IMR-90 (cell line): ENCODE measurements around the gene SNX21. TPM values are rescaled to one million over a fixed set of nuclear protein-coding genes. Genes with fewer than 3 reads are reported as not detected.
"Not testable (repeated sequence)": the region's sequence is repeated elsewhere in the genome, so short reads cannot be mapped to it uniquely, and the experiment has no call there.

Source experiments
- ATAC-seq: fragments of 200-7000 bp; cut with Tn5 transposase; 2 replicates; pipeline ENCODE4 v1.9.1; 2020; ENCODE audit warnings: low read depth, mild to moderate bottlenecking, moderate library complexity
- BruUV-seq: library from RNA; stranded (reverse); fragments of 400-500 nt; replicated peaks from 2 replicates; lab custom pipeline; 2021; lab: Mats Ljungman, UMichigan
- CTCF ChIA-PET: fragments of 300-600 bp; formaldehyde crosslinking; extraction: SDS; loops from one replicate; lab custom pipeline; 2021; ENCODE audit warnings: antibody characterized with exemption; lab: Yijun Ruan, JAX
- POLR2A ChIA-PET: fragments of 300-600 bp; sonication (Branson Sonifier 250); formaldehyde crosslinking; loops from one replicate; lab custom pipeline; 2022; ENCODE audit warnings: antibody characterized with exemption; ENCODE audit not compliant: unreplicated experiment; lab: Charles Lee
- DNase-seq: peaks from one replicate; pipeline ENCODE4 v3.0.0; 2013
- H2AFZ ChIP-seq: replicated peaks from 2 replicates; pipeline ENCODE3; 2013; ENCODE audit warnings: low read length, mild to moderate bottlenecking; ENCODE audit not compliant: poor library complexity
- H2AK5ac ChIP-seq: 2 replicates; pipeline ENCODE4 v1.6.1; 2013; ENCODE audit warnings: low read depth, low read length, inconsistent platforms
- H2AK9ac ChIP-seq: replicated peaks from 2 replicates; pipeline ENCODE3; 2013; ENCODE audit warnings: mild to moderate bottlenecking, low read depth, low read length, moderate library complexity; ENCODE audit not compliant: poor library complexity
- H2BK120ac ChIP-seq: 2 replicates; pipeline ENCODE4 v1.6.1; 2013; ENCODE audit warnings: low read depth, low read length, inconsistent platforms
- H2BK15ac ChIP-seq: 3 replicates; pipeline ENCODE4 v1.6.1; 2013; ENCODE audit warnings: low read depth, low read length, inconsistent platforms
- H2BK20ac ChIP-seq: 2 replicates; pipeline ENCODE4 v1.6.1; 2013; ENCODE audit warnings: low read depth, mild to moderate bottlenecking, inconsistent platforms, low read length, moderate library complexity
- H2BK5ac ChIP-seq: 2 replicates; pipeline ENCODE4 v1.6.1; 2013; ENCODE audit warnings: mild to moderate bottlenecking, low read depth, low read length, inconsistent platforms; ENCODE audit not compliant: poor library complexity, severe bottlenecking
- H3K14ac ChIP-seq: replicated peaks from 2 replicates; pipeline ENCODE4 v1.6.1; 2013; ENCODE audit warnings: low read depth, low read length, inconsistent platforms
- H3K18ac ChIP-seq: 2 replicates; pipeline ENCODE4 v1.6.1; 2013; ENCODE audit warnings: low read depth, low read length, control low read depth
- H3K23ac ChIP-seq: 2 replicates; pipeline ENCODE4 v1.6.1; 2013; ENCODE audit warnings: low read depth, low read length, inconsistent platforms
- H3K27ac ChIP-seq: 2 replicates; pipeline ENCODE4 v1.5.1; 2013; ENCODE audit warnings: mild to moderate bottlenecking, control low read depth, low read length; ENCODE audit not compliant: insufficient read depth
- H3K27me3 ChIP-seq: 2 replicates; pipeline ENCODE4 v1.6.1; 2013; ENCODE audit warnings: low read length; ENCODE audit not compliant: control insufficient read depth, insufficient read depth
- H3K36me3 ChIP-seq: 2 replicates; pipeline ENCODE4 v1.6.1; 2013; ENCODE audit warnings: low read length, mixed read lengths; ENCODE audit not compliant: control insufficient read depth, insufficient read depth
- H3K4ac ChIP-seq: 2 replicates; pipeline ENCODE4 v1.6.1; 2013; ENCODE audit warnings: low read depth, low read length, inconsistent platforms
- H3K4me1 ChIP-seq: 2 replicates; pipeline ENCODE4 v1.6.1; 2013; ENCODE audit warnings: low read length, mixed read lengths; ENCODE audit not compliant: control insufficient read depth, insufficient read depth
- H3K4me2 ChIP-seq: 2 replicates; pipeline ENCODE4 v1.6.1; 2013; ENCODE audit warnings: low read depth, mild to moderate bottlenecking, control low read depth, low read length, moderate library complexity
- H3K4me3 ChIP-seq: 2 replicates; pipeline ENCODE4 v1.5.1; 2013; ENCODE audit warnings: low read depth, mild to moderate bottlenecking, control low read depth, low read length, moderate library complexity; ENCODE audit not compliant: insufficient read depth
- H3K56ac ChIP-seq: 2 replicates; pipeline ENCODE4 v1.6.1; 2013; ENCODE audit warnings: low read length, inconsistent platforms; ENCODE audit not compliant: insufficient read depth; ENCODE audit errors: extremely low read depth
- H3K79me1 ChIP-seq, 2 experiments: 2 replicates each; pipeline ENCODE4 v1.6.1; 2013; ENCODE audit warnings: low read length in 2 of 2, inconsistent platforms in 1 of 2, low read depth in 1 of 2
- H3K9ac ChIP-seq: 2 replicates; pipeline ENCODE4 v1.6.1; 2013; ENCODE audit warnings: low read depth, low read length, control low read depth
- H3K9me1 ChIP-seq: 2 replicates; pipeline ENCODE4 v1.6.1; 2013; ENCODE audit warnings: low read length, inconsistent platforms; ENCODE audit not compliant: insufficient read depth
- H3K9me3 ChIP-seq: 2 replicates; pipeline ENCODE4 v1.6.1; 2013; ENCODE audit warnings: low read length; ENCODE audit not compliant: control insufficient read depth, insufficient read depth
- H4K20me1 ChIP-seq: 2 replicates; pipeline ENCODE4 v1.6.1; 2013; ENCODE audit warnings: low read length, inconsistent platforms; ENCODE audit not compliant: insufficient read depth
- H4K5ac ChIP-seq: 2 replicates; pipeline ENCODE4 v1.6.1; 2013; ENCODE audit warnings: mild to moderate bottlenecking, low read depth, low read length, control low read depth
- H4K8ac ChIP-seq, 2 experiments: 2 replicates each; pipeline ENCODE4 v1.6.1; 2013; ENCODE audit warnings: low read depth in 2 of 2, low read length in 2 of 2, control low read depth in 1 of 2, inconsistent platforms in 1 of 2
- H4K91ac ChIP-seq: 2 replicates; pipeline ENCODE4 v1.6.1; 2013; ENCODE audit warnings: low read depth, low read length, inconsistent platforms; ENCODE audit not compliant: insufficient read depth
- BHLHE40 ChIP-seq: fragments of 150-350 bp; IDR thresholded peaks from 2 replicates; pipeline ENCODE4 v1.6.1; 2016; ENCODE audit warnings: mild to moderate bottlenecking, low read depth, low read length
- CHD1 ChIP-seq: IDR thresholded peaks from 2 replicates; pipeline ENCODE4 v1.6.1; 2012; ENCODE audit warnings: low read depth, low read length, improper control_type of control experiment
- NFE2L2 ChIP-seq: fragments of 150-350 bp; IDR thresholded peaks from 2 replicates; pipeline ENCODE4 v1.6.1; 2016; ENCODE audit warnings: low read depth, mild to moderate bottlenecking, low read length
- RFX5 ChIP-seq: IDR thresholded peaks from 2 replicates; pipeline ENCODE4 v1.8.0; 2012; ENCODE audit warnings: low read depth, mild to moderate bottlenecking, low read length, moderate library complexity
- WGBS, 2 experiments: methylation state at CpG; one replicate each; pipeline versions ENCODE4 v1.1.5 to v1.1.7; 2013; ENCODE audit warnings: missing lambda C conversion rate in 2 of 2; ENCODE audit not compliant: insufficient read length in 1 of 2; ENCODE audit errors: extremely low coverage in 2 of 2; 5-methylcytosine and 5-hydroxymethylcytosine counted together
- dilution Hi-C: fragments of 300-500 bp; cut with HindIII; formaldehyde crosslinking; loops from one replicate; pipeline ENCODE4 v1.14.3; 2018; ENCODE audit warnings: low sequenced_read_pairs; ENCODE audit not compliant: unreplicated experiment
- in situ Hi-C: fragments of 300-500 bp; cut with MboI; formaldehyde crosslinking; loops from 3 replicates; pipeline ENCODE4 v1.14.3; 2019; ENCODE audit warnings: low sequenced_read_pairs, inconsistent platforms, mixed read lengths
- intact Hi-C: fragments of 100-400 bp; cut with micrococcal nuclease; formaldehyde crosslinking; loops from 2 replicates; pipeline ENCODE4 v1.10.0; 2022
- polyA plus RNA-seq, 3 experiments: library from polyadenylated mRNA; depleted of rRNA; stranded (reverse); fragments of >200 nt; gene quantifications; 2 replicates each; pipeline ENCODE4 v1.2.3, GENCODE V29; 2012; ENCODE audit warnings: low replicate concordance in 1 of 3
- total RNA-seq: library from RNA; depleted of rRNA; stranded (reverse); fragments of >200 nt; gene quantifications from 2 replicates; pipeline ENCODE4 v1.2.3, GENCODE V29; 2012

The SNX21 gene
- total and polyA plus RNA-seq, 2 of the 4 experiments (the other 2 are of a cell fraction), result 11.1 to 17.9 TPM

- dilution Hi-C loops, result no loop called here
- Histone ChIP-seq H4K5ac (no peak overlapping the region), H3K9me3 (no peaks in the 10 kb centered on the region), H3K4me1 (peaks cover 16% of the 10 kb centered on the region), H3K4me3 (no peak overlapping the region), H3K4me2 (no peak overlapping the region), H3K4ac (no peak overlapping the region), H3K27ac (no peak overlapping the region), H3K79me1 (no peaks in the 10 kb centered on the region), H3K36me3 (no peaks in the 10 kb centered on the region), H2BK20ac (no peak overlapping the region), H2AK9ac (no peak overlapping the region), H4K91ac (no peak overlapping the region), H4K20me1 (no peaks in the 10 kb centered on the region), H2BK5ac (no peak overlapping the region), H2AFZ (no peak overlapping the region), H2AK5ac (no peak overlapping the region), H2BK15ac (no peak overlapping the region), H3K9ac (no peak overlapping the region), H3K56ac (no peak overlapping the region), H3K14ac (no peak overlapping the region), H4K8ac (no peak overlapping the region), H3K23ac (no peak overlapping the region), H2BK120ac (no peak overlapping the region), H3K18ac (no peak overlapping the region), H3K9me1 (no peaks in the 10 kb centered on the region), H3K27me3 (peaks cover 2% of the 10 kb centered on the region; the same call in 1 of the 2 replicates)
- DNase-seq (no peak), ATAC-seq (no peak)
- no TSS peak for BruUV-seq
- in situ Hi-C loops, result no loop called here
- no CpG with 5 or more reads among the region's 2 CpGs for WGBS, 2 experiments
- ChIA-PET CTCF (interaction anchor here (0.7 kb wide), 1 partner anchor 53 kb away, joined by 5 read pairs; no protein-coding TSS in a partner anchor), POLR2A (no interaction called here)
- no peak for TF ChIP-seq BHLHE40
- no peak for TF ChIP-seq NFE2L2
- no peak for TF ChIP-seq CHD1
- TF ChIP-seq RFX5, result no peak
- intact Hi-C loops, result no loop called here
Measured at GRCh38 chr20:45828589-45828988, 5.0 kb upstream of the SNX21 start.

GRCh38 chr20:45829673-45830106 lies 3.9 kb upstream of the SNX21 start:
- H2BK15ac ChIP-seq, H3K9me1 ChIP-seq, H3K4me3 ChIP-seq, H2BK20ac ChIP-seq, POLR2A ChIA-PET, H4K8ac ChIP-seq, H3K4me2 ChIP-seq, H3K27me3 ChIP-seq, H2BK5ac ChIP-seq, H3K14ac ChIP-seq, H3K9ac ChIP-seq, H2AK5ac ChIP-seq, CTCF ChIA-PET, dilution Hi-C loops, H3K18ac ChIP-seq, H4K91ac ChIP-seq, H3K9me3 ChIP-seq, ATAC-seq, H2AK9ac ChIP-seq, H3K36me3 ChIP-seq, H3K27ac ChIP-seq, H3K79me1 ChIP-seq, H3K23ac ChIP-seq, in situ Hi-C loops, H3K4ac ChIP-seq, DNase-seq, H4K20me1 ChIP-seq, H2BK120ac ChIP-seq, H3K56ac ChIP-seq, BruUV-seq, H2AFZ ChIP-seq, H4K5ac ChIP-seq: not testable (repeated sequence)
- WGBS, 2 experiments, result no CpG with 5 or more reads among the region's 4 CpGs
- intact Hi-C loops, result loop anchor here (10.0 kb wide), 1 partner anchor 105 kb away; the partner anchor contains the start of gene PCIF1
- peaks cover 17% of the 10 kb centered on the region for H3K4me1 ChIP-seq
